GM18520 (cell line): ENCODE data around the gene FUBP3.
A peak's percentile ranks its signal among the peaks of the same experiment; 100 is the strongest.

Experiments used
- ATAC-seq: cut with Tn5 transposase; IDR thresholded peaks from one replicate; pipeline ENCODE4 v1.9.1; 2021; ENCODE audit not compliant: unreplicated experiment

The FUBP3 gene

GRCh38 chr9:130578865-130579737 is at the start of gene FUBP3:
TSS of gene FUBP3 (plus strand) at chr9:130579577. CDS start at chr9:130579681, 104 bp downstream.
- peak; percentile 74 for ATAC-seq

- ATAC-seq: no peak
Observed at GRCh38 chr9:130530938-130531337, 48.4 kb upstream of the FUBP3 start.

GRCh38 chr9:130531670-130532069 is 47.7 kb upstream of the FUBP3 start:
- ATAC-seq: no peak

- no peak for ATAC-seq
Observed at GRCh38 chr9:130532426-130533080, 46.8 kb upstream of the FUBP3 start.

- ATAC-seq: no peak
Observed at GRCh38 chr9:130535818-130536521, 43.4 kb upstream of the FUBP3 start.

GRCh38 chr9:130536701-130537107 is 42.7 kb upstream of the FUBP3 start:
- ATAC-seq: no peak

GRCh38 chr9:130537346-130538050 is 41.9 kb upstream of the FUBP3 start:
- ATAC-seq: no peak

- no peak for ATAC-seq
Observed at GRCh38 chr9:130539420-130540223, 39.8 kb upstream of the FUBP3 start.

GRCh38 chr9:130541533-130541932 is 37.8 kb upstream of the FUBP3 start:
- ATAC-seq: no peak

GRCh38 chr9:130542038-130542437 is 37.3 kb upstream of the FUBP3 start:
- ATAC-seq: no peak

GRCh38 chr9:130542457-130543228 is 36.7 kb upstream of the FUBP3 start:
- ATAC-seq: no peak

- no peak for ATAC-seq
Observed at GRCh38 chr9:130543368-130543767, 36.0 kb upstream of the FUBP3 start.

GRCh38 chr9:130543859-130544258 is 35.5 kb upstream of the FUBP3 start:
- no peak for ATAC-seq

- ATAC-seq: no peak
Observed at GRCh38 chr9:130544364-130544763, 35.0 kb upstream of the FUBP3 start.

- ATAC-seq: no peak
Observed at GRCh38 chr9:130548103-130548502, 31.3 kb upstream of the FUBP3 start.

- no peak for ATAC-seq
Observed at GRCh38 chr9:130549093-130549735, 30.2 kb upstream of the FUBP3 start.

GRCh38 chr9:130554606-130555005 is 24.8 kb upstream of the FUBP3 start:
- no peak for ATAC-seq

- ATAC-seq: no peak
Observed at GRCh38 chr9:130555061-130555460, 24.3 kb upstream of the FUBP3 start.

- ATAC-seq: no peak
Observed at GRCh38 chr9:130555968-130556367, 23.4 kb upstream of the FUBP3 start.
